ENCODE measurements around the gene NBPF3.

DNA sequence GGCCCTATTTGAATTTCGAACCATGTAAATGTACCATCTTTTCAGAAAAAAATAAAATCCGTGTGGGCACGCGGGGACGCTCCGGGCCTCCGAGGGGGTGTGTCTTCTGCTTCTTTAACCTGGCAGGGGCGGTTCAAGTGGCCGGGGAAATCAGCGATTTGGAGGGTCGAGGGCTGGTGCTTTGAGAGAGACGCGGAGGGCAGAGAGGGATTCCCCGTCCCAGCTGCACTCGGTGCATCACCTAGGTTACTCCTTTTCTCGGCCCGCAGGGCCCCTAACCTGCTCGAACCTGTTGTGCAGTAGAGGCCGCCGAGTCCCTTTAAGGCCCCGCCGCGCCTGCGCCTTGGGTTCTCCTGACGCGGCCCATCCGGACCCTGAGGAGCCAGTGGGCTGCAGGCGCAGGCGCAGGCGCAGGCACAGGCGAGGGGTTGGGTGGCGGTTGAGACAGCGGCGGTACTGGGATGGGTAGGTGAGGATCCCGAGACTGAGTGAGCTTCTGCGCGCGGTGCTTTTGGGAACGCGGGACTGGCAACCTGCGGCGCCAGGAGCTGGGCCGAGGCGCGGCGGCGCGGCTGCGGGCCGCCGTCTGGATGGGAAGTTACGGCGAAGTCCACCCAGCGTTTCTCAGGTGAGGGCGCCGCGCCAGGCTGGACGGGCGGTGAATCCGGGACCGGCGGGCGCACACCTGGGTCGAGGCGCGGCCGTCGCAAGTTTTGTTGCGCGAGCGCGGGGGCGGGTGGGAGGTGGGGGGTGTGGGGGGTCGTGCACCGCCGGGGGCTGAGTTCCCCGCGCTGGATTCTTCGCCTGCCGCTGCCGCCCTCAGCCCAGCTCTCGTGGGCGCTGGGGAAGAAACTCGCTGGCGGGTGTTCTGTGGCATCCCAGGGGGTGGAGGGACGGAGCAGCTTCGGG is at the start of gene NBPF3:
- TF ChIP-seq, protein P1, sequence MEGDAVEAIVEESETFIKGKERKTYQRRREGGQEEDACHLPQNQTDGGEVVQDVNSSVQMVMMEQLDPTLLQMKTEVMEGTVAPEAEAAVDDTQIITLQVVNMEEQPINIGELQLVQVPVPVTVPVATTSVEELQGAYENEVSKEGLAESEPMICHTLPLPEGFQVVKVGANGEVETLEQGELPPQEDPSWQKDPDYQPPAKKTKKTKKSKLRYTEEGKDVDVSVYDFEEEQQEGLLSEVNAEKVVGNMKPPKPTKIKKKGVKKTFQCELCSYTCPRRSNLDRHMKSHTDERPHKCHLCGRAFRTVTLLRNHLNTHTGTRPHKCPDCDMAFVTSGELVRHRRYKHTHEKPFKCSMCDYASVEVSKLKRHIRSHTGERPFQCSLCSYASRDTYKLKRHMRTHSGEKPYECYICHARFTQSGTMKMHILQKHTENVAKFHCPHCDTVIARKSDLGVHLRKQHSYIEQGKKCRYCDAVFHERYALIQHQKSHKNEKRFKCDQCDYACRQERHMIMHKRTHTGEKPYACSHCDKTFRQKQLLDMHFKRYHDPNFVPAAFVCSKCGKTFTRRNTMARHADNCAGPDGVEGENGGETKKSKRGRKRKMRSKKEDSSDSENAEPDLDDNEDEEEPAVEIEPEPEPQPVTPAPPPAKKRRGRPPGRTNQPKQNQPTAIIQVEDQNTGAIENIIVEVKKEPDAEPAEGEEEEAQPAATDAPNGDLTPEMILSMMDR (IDR thresholded peaks at IDR 0.05), result no peak
- TF ChIP-seq CREM (CRISPR knock-in tag; IDR thresholded peaks at IDR 0.05) (no peak), ESRRA (CRISPR knock-in tag; IDR thresholded peaks at IDR 0.05; ENCODE audit: borderline replicate concordance) (no peak), ZNF138 (CRISPR knock-in tag; conservative IDR thresholded peaks at IDR 0.05) (no peak), OVOL2 (CRISPR knock-in tag; IDR thresholded peaks at IDR 0.05; ENCODE audit: borderline replicate concordance) (no peak)
- TF ChIP-seq, protein P2, sequence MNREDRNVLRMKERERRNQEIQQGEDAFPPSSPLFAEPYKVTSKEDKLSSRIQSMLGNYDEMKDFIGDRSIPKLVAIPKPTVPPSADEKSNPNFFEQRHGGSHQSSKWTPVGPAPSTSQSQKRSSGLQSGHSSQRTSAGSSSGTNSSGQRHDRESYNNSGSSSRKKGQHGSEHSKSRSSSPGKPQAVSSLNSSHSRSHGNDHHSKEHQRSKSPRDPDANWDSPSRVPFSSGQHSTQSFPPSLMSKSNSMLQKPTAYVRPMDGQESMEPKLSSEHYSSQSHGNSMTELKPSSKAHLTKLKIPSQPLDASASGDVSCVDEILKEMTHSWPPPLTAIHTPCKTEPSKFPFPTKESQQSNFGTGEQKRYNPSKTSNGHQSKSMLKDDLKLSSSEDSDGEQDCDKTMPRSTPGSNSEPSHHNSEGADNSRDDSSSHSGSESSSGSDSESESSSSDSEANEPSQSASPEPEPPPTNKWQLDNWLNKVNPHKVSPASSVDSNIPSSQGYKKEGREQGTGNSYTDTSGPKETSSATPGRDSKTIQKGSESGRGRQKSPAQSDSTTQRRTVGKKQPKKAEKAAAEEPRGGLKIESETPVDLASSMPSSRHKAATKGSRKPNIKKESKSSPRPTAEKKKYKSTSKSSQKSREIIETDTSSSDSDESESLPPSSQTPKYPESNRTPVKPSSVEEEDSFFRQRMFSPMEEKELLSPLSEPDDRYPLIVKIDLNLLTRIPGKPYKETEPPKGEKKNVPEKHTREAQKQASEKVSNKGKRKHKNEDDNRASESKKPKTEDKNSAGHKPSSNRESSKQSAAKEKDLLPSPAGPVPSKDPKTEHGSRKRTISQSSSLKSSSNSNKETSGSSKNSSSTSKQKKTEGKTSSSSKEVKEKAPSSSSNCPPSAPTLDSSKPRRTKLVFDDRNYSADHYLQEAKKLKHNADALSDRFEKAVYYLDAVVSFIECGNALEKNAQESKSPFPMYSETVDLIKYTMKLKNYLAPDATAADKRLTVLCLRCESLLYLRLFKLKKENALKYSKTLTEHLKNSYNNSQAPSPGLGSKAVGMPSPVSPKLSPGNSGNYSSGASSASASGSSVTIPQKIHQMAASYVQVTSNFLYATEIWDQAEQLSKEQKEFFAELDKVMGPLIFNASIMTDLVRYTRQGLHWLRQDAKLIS (CRISPR knock-in tag; IDR thresholded peaks at IDR 0.05; ENCODE audit: borderline replicate concordance), result no peak
- TF ChIP-seq, protein P3, sequence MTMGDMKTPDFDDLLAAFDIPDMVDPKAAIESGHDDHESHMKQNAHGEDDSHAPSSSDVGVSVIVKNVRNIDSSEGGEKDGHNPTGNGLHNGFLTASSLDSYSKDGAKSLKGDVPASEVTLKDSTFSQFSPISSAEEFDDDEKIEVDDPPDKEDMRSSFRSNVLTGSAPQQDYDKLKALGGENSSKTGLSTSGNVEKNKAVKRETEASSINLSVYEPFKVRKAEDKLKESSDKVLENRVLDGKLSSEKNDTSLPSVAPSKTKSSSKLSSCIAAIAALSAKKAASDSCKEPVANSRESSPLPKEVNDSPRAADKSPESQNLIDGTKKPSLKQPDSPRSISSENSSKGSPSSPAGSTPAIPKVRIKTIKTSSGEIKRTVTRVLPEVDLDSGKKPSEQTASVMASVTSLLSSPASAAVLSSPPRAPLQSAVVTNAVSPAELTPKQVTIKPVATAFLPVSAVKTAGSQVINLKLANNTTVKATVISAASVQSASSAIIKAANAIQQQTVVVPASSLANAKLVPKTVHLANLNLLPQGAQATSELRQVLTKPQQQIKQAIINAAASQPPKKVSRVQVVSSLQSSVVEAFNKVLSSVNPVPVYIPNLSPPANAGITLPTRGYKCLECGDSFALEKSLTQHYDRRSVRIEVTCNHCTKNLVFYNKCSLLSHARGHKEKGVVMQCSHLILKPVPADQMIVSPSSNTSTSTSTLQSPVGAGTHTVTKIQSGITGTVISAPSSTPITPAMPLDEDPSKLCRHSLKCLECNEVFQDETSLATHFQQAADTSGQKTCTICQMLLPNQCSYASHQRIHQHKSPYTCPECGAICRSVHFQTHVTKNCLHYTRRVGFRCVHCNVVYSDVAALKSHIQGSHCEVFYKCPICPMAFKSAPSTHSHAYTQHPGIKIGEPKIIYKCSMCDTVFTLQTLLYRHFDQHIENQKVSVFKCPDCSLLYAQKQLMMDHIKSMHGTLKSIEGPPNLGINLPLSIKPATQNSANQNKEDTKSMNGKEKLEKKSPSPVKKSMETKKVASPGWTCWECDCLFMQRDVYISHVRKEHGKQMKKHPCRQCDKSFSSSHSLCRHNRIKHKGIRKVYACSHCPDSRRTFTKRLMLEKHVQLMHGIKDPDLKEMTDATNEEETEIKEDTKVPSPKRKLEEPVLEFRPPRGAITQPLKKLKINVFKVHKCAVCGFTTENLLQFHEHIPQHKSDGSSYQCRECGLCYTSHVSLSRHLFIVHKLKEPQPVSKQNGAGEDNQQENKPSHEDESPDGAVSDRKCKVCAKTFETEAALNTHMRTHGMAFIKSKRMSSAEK (CRISPR knock-in tag; IDR thresholded peaks at IDR 0.05; ENCODE audit: borderline replicate concordance), result no peak
- TF ChIP-seq, protein P4, sequence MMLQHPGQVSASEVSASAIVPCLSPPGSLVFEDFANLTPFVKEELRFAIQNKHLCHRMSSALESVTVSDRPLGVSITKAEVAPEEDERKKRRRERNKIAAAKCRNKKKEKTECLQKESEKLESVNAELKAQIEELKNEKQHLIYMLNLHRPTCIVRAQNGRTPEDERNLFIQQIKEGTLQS (CRISPR knock-in tag; conservative IDR thresholded peaks at IDR 0.05), result no peak

All from WTC11 (cell line).